Measurements from ENCODE around the gene CAMKMT.

CAMKMT gene

GRCh38 chr2:44804406-44805265 is 442.9 kb downstream of the CAMKMT start:
- DNase-seq (ENCODE audit: extremely low read depth, low read depth), result no peak
- TF ChIP-seq CTCF (IDR thresholded peaks at IDR 0.05; ENCODE audit: low read depth, low read length), result no peak

GRCh38 chr2:44805401-44806235 is 443.9 kb downstream of the CAMKMT start:
- no peak for TF ChIP-seq CTCF (IDR thresholded peaks at IDR 0.05; ENCODE audit: low read depth, low read length)
- DNase-seq (ENCODE audit: extremely low read depth, low read depth), result no peak

- no peak for TF ChIP-seq CTCF (IDR thresholded peaks at IDR 0.05; ENCODE audit: low read depth, low read length)
- no peak for DNase-seq (ENCODE audit: extremely low read depth, low read depth)
These were observed 445.7 kb downstream of the CAMKMT start for GRCh38 chr2:44807201-44808025.

GRCh38 chr2:44810892-44811530 is 449.3 kb downstream of the CAMKMT start:
- TF ChIP-seq CTCF (IDR thresholded peaks at IDR 0.05; ENCODE audit: low read depth, low read length), result no peak
- DNase-seq (ENCODE audit: extremely low read depth, low read depth), result no peak

- TF ChIP-seq CTCF (IDR thresholded peaks at IDR 0.05; ENCODE audit: low read depth, low read length), result no peak
- no peak for DNase-seq (ENCODE audit: extremely low read depth, low read depth)
These were observed 451.4 kb downstream of the CAMKMT start for GRCh38 chr2:44813165-44813564.

GRCh38 chr2:44813658-44814057 is 451.9 kb downstream of the CAMKMT start:
- no peak for DNase-seq (ENCODE audit: extremely low read depth, low read depth)
- TF ChIP-seq CTCF (IDR thresholded peaks at IDR 0.05; ENCODE audit: low read depth, low read length), result no peak

Measured in AG09319 (cell line).